NCI-H510A treated with DMSO at 0.1 percent for 48 hours (cell line): ENCODE measurements around the gene UTP4.
"Not testable (repeated sequence)": the region's sequence is repeated elsewhere in the genome, so short reads cannot be mapped to it uniquely, and the experiment has no call there.

Experiments used
- DNase-seq: peaks from one replicate; lab custom pipeline; 2025; lab: John Stamatoyannopoulos, UW

The UTP4 gene

DNA sequence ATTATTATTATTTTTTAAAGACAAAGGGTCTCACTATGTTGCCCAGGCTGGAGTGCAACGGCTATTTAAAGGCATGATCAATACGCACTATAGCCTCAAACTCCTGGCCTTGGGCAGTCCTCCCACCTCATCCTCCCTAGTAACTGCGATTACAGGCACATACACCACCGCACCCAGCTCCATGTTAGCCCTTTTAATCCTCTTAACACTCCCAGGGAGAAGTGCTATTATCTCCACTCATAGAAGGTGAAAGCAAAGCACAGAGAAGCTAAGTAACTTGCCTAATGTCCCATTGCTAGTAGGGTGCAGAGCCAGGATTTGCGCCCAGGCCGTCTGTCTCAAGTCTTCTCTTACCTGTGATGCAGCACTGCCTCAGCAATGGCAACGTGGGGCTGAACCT lies 22.0 kb upstream of the UTP4 start:
- no peak for DNase-seq

DNA sequence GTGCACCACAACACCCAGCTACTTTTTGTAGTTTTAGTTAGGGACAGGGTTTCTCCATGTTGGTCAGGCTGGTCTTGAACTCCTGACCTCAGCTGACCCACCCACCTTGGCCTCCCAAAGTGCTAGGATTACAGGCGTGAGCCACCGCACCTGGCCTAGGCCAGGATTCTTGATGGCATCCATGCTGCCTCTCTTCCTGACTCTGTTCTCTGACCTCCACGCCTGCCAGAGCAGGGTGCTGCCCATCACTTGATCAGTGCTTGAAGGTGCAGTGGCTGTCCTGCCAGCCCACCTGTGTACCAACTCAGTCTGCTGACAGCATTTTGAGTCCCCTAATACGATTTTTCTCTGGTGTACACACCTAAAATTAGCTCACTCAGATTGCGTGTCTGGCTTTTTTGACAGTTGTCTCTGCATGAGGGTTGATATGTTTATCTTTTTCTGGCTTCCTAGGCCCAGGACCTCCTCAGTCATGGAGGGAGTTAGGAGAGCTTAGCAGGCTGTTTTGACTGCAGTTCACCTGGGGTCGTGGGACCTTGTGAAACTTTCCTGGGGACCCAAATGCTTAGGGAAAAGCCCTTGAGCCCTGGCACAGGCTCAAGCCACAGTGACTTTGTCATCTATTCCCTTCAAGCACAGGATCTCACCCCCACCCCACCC lies 21.1 kb upstream of the UTP4 start:
- no peak for DNase-seq

DNA sequence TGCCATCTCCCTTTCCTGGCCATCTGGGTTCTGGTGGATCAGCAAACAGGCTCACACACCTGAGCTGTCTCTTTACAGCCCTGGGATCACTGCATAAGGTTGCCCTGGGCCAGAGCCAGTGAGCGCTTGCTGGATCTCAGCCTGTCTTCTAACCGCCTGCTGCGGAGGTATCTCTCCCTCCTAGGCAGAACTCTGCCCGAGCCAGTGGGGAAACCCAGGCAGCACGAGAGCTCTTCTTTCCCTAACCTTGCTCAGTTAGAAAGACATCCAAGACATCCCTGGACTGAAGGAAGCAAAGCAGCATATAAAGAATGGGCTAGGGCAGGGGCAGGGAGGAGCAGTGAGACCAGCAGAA lies 20.6 kb upstream of the UTP4 start:
- DNase-seq, result no peak

DNA sequence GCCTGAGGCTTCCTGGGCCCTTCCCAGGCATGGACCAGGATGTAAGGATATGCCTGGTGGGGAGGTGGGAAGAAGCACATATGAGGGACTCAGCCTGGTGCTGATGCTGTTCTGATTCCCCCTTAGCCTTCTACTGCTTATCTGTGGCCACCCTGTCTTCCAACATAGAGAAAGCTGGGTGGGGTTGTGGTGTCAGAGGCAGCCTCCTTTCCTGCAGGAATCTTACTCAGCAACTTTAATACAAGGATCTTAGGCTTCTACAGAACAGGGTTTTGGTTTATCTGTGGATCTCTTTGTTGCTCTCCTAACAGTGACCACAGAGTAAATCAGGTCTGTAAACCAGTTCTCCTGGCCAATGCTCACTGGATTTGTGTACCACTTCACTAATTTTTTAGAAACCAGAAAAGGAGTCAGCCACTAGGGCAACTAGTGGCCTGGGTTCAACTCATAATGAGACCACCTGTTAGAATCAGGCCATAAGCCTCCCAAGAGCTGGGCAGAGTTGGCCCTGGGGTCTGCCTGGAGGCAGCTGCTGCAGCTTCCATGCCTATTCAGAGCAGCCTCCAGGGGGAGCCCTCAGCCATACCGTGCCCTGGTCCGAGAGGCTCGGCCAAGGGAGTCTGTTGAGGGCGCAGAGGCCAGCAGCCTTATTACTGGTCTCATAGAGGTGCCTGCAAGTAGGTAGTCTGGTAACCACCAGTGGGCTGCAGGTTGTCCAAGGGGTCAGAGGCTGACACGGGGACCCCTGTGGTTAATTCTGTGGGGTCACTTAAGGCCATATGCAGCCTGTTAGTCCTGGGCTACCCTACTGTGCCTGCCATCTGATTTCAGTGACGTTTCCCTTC lies 19.9 kb upstream of the UTP4 start:
- peak; percentile 42 for DNase-seq

DNA sequence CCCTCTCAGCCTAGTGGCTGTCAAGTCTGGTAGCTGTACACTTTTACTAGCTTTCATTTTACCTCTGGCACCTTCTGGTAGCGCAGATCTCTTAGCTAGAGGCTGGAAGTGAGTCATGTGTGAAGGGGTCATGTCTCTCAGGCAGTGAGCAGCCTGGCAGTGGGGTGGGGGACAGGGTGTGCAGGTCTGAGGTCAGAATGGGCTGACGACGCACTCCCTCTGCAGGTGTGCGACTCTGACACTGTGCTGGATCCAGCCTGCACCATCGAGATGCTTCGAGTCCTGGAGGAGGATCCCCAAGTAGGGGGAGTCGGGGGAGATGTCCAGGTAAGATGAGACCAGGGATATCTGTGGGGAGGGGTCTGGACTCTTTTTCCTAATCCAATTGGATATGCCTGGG lies 19.2 kb upstream of the UTP4 start:
- no peak for DNase-seq

DNA sequence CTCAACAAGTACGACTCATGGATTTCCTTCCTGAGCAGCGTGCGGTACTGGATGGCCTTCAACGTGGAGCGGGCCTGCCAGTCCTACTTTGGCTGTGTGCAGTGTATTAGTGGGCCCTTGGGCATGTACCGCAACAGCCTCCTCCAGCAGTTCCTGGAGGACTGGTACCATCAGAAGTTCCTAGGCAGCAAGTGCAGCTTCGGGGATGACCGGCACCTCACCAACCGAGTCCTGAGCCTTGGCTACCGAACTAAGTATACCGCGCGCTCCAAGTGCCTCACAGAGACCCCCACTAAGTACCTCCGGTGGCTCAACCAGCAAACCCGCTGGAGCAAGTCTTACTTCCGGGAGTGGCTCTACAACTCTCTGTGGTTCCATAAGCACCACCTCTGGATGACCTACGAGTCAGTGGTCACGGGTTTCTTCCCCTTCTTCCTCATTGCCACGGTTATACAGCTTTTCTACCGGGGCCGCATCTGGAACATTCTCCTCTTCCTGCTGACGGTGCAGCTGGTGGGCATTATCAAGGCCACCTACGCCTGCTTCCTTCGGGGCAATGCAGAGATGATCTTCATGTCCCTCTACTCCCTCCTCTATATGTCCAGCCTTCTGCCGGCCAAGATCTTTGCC lies 18.0 kb upstream of the UTP4 start:
- DNase-seq, result no peak

DNA sequence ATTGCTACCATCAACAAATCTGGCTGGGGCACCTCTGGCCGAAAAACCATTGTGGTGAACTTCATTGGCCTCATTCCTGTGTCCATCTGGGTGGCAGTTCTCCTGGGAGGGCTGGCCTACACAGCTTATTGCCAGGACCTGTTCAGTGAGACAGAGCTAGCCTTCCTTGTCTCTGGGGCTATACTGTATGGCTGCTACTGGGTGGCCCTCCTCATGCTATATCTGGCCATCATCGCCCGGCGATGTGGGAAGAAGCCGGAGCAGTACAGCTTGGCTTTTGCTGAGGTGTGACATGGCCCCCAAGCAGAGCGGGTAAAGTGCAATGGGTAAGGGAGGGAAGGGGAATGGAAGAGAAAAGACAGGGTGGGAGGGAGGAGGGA lies 17.5 kb upstream of the UTP4 start:
- DNase-seq, result no peak

DNA sequence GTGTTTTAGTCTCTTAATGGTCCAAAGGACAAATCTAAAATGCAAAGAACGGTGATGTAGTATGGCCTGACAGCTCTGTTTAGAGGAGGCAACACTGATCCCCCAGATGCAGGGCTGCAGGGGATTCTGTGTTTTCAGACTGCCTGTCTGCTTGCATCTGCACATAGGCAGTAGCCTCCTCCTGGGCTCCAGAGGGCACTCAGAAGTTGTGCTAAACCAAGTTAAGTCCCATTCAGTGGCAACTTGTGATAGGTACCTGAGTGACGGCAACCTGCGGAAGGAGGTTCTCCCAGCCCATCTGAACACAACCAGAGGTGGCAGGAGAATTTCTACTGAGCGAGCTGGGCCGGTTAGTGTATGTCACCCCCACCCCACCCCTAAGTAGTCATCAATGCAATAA lies 17.1 kb upstream of the UTP4 start:
- no peak for DNase-seq

DNA sequence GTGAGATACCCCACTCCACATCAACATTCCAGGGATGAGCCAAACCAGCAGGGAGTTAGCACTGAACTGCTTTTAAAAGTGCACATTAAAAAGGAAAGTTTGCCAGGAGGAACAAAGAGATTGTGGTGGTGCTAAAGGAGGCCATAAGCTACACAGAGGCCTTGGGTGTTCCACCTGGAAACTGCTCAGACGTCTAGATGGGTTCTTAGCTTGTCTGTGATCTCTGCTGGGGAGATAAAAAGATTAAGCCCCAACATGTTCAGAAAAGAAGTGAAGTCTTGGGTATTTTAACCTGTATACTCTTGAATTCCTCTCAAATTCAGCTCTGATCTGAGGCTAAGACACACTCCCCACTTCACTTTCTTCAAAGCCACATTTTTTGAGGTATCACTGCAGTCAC lies 16.6 kb upstream of the UTP4 start:
- no peak for DNase-seq

DNA sequence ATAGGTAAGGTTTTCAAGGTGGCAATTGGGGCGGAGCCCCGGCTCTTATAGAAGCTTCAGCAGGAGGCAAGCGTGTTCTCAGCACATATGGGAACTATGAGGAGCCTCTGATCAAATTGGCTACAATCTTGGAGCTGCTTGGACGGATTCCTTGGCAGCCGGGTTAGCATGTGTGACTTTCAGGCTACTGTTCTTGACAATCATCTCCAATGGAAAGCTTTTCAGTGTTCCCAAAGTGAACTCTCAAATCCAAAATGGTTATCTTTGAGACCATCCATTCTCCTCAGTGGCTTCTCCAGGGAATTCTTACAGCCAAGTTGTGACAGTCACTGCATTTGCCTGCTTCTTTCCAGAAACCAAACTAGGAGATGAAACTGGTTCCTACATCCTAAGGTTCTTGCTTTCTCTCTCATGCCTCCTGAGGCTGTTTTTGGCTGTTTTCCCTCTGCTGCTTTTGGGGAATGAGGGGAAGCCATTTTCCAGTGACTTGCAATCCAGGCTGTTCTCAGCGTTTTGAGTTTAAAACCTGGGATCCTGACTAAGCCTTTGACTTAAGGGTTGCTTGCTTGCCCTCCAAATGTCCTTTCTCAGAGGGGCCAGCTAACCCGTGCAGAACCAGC lies 16.1 kb upstream of the UTP4 start:
- no peak for DNase-seq

DNA sequence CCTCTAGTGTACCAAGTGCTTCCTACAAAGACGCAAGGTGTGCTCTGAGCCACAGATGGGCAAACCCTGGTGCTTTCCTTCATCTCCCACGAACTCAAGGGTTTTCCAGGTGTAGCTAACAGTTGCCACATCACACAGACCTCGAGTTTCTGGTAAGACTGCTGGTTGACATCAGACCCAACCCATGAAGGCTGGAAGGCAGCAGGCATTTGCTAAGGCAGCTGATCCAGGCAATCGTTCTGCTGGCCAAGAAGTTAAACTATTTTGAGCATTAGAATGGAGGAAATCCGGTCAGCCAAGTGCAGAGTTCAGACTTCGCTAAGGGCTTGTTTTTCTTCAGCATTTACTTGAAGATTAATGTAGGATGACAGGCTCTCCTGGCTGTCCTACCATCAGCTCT lies 15.5 kb upstream of the UTP4 start:
- no peak for DNase-seq

DNA sequence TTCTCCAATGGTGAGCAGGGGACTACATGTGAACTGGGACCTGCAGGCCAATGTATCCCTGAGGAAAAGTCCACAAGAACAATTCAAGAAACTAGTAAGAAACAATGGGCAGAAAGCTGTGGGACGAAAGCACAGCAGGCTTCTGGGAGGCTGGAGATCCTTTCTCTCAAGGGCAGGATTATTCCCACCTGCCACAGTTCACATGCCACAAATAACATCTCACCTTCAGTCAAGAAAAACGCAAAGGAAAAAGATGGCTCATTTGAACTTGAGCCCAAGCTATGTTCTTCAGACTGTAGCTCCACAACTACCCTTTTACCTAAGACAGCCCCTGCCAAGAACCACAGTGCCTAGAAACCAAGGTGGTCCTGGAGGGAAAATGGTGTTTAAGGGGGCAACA lies 14.0 kb upstream of the UTP4 start:
- DNase-seq, result no peak

DNA sequence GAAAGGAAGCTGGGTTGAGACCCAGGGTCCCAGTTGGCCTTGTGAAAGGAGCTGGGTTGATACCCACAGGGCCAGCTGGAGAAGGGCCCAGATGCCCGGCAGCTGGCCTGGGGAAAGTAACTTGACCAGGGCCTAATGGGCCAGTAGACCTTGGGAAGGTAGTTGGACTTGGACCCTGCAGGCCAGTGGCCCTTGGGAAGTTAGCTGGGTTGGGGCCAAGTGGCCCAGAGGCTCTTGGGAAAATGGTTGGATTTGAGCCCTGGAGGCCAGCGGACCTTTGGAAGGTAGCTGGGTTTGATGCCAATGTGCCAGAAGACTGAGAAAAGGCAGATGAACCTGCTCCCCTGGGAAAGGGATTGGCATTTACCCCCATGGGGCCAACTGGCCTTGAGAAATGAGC lies 13.5 kb upstream of the UTP4 start:
- DNase-seq, result no peak

DNA sequence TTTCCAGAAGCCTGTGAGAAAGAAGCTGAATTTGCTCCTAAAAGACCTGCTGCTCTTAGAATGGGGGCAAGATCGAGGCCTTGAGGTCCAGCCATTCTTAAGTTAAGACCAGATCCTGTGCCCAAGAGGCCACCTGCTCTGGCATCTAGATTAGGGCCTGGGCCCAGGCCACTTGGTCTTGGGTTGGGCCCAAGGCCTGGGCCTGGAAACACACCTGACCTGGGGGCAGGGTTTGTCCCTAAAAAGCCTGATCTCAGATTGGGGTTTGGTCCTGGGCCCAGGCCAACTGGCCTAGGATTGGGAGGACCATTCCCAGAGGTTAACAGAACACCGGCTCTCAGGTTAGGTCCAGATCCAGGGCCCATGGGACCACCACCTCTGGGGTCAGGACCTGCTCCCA lies 12.9 kb upstream of the UTP4 start:
- DNase-seq, result no peak

DNA sequence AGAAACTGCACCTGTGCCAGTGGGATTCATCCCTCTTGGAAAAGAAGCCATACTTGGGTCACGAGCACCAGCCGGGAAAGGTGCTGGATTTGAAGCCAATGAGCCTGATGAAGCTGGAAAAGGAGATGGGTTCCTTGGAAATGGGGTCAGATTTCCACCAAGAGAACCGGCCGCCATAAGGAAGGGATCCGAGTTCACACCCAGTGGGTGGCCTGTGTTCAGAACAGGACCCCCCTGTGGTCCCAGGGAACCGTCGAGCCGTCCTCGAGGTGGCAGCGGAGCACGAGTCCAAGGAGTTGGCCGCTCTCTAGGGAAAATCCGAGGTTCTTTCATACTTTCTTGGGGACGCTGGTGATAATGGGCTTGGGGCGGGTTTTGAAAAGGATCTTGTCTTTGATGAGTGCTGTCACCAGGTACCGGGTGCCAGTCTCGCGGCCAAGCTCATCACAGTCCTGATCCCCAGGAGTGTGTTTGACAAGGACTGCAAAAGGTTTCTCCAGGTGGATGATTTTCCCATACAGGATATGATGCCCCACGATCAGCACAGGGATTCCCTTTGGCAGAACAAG lies 12.3 kb upstream of the UTP4 start:
- no peak for DNase-seq

DNA sequence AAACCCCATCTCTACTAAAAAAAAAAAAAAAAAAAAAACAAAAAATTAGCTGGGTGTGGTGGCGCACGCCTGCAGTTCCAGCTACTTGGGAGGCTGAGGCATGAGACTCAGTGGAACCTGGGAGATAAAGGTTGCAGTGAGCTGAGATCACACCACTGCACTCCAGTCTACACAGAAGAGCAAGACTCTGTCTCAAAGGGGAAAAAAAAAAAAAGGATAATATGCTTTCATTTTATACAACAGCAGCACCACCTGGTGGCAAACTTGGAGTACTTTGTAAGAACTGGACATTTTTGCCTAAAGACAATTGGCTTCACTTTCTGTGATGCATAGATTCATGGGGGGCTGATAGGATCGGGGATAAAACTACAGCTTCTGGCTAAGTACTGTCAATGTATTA lies 8.5 kb upstream of the UTP4 start:
- peak; percentile 26 for DNase-seq

DNA sequence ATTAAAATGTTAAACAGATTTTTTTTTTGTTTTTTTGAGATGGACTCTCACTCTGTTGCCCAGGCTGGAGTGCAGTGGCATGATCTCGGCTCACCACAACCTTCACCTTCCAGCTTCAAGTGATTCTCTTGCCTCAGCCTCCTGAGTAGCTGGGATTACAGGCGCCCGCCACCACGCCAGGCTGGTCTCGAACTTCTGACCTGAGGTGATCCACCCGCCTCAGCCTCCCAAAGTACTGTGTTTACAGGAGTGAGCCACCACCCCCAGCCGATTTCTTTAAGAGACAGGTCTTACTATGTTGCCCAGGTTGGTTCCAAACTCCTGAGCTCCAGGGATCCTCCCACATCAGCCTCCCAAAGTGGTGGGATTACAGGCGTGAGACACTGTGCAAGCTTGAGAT lies 8.0 kb upstream of the UTP4 start:
- not testable (repeated sequence) for DNase-seq

DNA sequence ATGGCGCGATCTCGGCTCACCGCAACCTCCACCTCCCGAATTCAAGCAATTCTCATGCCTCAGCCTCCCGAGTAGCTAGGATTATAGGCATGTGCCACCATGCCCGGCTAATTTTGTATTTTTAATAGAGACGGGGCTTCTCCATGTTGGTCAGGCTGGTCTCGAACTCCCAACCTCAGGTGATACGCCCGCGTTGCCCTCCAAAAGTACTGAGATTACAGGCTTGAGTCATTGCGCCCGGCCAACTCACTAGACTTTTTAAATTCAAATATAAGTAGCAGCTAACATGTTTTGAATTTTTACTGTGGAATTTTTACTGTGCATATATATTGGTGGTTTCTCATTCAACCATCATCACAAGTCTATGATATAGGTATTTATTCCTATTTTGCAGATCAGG lies 7.5 kb upstream of the UTP4 start:
- DNase-seq, result not testable (repeated sequence)

DNA sequence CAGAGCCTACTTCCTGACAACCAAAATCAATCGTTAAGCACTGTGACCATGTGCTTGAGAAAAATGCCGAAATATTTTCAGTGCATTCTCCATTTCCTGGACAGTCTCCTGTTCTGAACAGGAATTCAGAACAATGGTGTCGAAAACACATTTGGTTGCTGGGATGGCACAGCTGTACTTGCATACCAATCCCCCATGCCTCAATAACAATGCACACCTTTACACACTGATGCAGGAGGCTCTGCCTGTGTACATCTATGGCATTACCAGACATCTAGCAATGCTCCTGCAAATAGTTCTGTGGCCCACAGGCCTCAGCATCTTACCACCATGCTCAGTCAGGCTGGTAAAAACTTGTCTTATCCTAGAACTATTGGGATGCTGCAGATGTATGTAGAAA lies 6.2 kb upstream of the UTP4 start:
- no peak for DNase-seq

DNA sequence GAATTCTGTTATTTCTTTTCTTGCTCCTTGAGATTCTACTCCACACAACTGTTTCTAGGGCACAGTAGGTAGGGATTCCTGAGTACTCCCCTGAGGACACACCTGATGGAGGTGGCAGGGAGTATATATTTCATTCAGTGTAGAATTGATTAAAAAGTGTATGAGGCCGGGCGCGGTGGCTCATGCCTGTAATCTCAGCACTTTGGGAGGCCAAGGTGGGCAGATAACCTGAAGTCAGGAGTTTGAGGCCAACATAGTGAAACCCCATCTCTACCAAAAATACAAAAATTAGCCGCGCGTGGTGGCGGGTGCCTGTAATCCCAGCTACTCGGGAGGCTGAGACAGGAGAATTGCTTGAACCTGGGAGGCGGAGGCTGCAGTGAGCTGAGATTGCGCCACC lies 5.6 kb upstream of the UTP4 start:
- not testable (repeated sequence) for DNase-seq

DNA sequence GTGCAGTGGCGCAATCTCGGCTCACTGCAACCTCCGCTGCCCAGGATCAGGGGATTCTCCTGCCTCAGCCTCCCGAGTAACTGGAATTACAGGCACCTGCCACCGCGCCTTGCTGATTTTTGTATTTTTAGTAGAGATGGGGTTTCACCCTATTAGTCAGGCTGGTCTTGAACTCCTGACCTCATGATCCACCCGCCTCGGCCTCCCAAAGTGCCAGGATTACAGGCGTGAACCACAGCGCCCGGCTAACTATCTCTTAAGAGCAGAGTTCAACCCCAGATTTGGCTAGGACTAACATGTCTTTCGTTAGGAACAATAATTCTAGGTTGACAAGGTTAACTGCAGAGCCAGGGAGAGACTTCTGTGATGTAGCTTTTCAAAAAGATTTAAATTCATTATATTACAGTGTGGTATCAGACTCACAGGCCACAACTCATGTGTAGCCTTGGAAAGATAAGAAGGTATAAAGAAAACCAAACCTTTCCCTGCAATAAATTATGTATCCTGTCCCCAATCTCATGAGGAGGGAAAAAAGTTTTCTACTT lies 4.4 kb upstream of the UTP4 start:
- no peak for DNase-seq

DNA sequence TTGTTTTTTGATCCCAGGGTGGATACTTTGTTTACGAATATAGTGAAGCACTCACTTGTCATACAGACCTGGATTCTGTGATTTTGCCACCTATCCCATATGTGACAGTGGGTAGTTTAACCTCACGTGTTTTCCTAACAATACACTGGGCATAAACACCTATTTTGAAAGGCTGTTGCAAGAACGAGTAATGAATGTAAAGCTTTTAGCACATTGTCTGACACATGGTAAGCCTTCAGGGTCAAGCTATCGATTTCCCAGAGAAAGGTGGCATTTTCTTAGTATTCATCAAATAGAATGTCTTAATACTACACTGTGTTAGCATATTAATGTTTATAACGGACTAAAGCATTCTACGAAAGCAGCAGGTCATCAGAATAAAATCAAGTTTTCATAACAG lies 2.0 kb upstream of the UTP4 start:
- DNase-seq, result no peak
